ENCODE data around the gene RAB3A.

Gene RAB3A

DNA sequence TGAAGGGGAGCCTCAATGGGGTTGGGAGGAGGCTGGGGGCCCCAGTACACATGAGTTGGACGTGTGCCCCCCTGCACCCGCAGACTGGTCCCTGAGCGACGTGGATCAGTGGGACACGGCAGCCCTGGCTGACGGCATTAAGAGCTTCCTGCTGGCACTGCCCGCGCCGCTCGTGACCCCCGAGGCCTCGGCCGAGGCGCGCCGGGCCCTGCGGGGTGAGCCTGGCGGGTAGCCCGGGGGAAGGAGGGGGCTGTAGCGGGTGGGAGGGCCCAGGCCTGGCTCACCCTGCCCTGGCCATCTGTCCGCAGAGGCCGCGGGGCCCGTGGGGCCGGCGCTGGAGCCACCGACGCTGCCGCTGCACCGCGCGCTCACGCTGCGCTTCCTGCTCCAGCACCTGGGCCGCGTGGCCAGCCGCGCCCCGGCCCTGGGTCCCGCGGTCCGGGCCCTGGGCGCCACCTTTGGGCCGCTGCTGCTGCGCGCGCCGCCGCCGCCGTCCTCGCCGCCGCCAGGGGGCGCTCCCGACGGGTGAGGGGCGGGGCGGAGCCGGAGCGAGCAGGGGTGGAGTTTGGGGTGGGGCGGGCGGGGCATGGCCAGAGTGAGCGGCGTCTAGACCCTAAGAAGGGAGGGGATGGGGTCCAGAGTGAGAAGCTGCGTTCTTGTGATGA is 42.7 kb downstream of the RAB3A start:
- Histone ChIP-seq H3K27ac (ENCODE audit: extremely low read depth, low read depth, low read length) (peak overlapping the region; percentile 28; the same call in 1 of the 2 replicates), H3K4me1 (ENCODE audit: control insufficient read depth, insufficient read depth, low read length) (peaks cover 12% of the 10 kb centered on the region), H3K36me3 (ENCODE audit: control insufficient read depth in 2 of 2, insufficient read depth in 1 of 2, low read length in 2 of 2) (peaks cover 21 to 50% of the 10 kb centered on the region in 2 experiments; a peak in 2 of 3 replicates), H3K9me3 (ENCODE audit: control insufficient read depth, insufficient read depth, low read depth, low read length) (no peaks in the 10 kb centered on the region), H3K4me3 (ENCODE audit: low read depth, low read length) (peak overlapping the region; percentile 17)
- TF ChIP-seq ZBTB8A (tag by site-specific recombination; IDR thresholded peaks at IDR 0.05): 0 out of 2 replicates have a peak, but pooled peaks have one; percentile 4
- TF ChIP-seq ZNF596 (tag by site-specific recombination; IDR thresholded peaks at IDR 0.05): 0 out of 2 replicates have a peak, but pooled peaks have one; percentile 23
- TF ChIP-seq ZNF341 (tag by site-specific recombination; IDR thresholded peaks at IDR 0.05; ENCODE audit: low read depth): 0 out of 2 replicates have a peak, but pooled peaks have one; percentile 3
- TF ChIP-seq, protein P1, sequence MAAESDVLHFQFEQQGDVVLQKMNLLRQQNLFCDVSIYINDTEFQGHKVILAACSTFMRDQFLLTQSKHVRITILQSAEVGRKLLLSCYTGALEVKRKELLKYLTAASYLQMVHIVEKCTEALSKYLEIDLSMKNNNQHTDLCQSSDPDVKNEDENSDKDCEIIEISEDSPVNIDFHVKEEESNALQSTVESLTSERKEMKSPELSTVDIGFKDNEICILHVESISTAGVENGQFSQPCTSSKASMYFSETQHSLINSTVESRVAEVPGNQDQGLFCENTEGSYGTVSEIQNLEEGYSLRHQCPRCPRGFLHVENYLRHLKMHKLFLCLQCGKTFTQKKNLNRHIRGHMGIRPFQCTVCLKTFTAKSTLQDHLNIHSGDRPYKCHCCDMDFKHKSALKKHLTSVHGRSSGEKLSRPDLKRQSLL (tag by site-specific recombination; IDR thresholded peaks at IDR 0.05): peak; percentile 57; the same call in 1 of the 2 replicates
- TF ChIP-seq SP3 (tag by site-specific recombination; IDR thresholded peaks at IDR 0.05): 0 out of 2 replicates have a peak, but pooled peaks have one; percentile 29
- TF ChIP-seq KLF8 (tag by site-specific recombination; IDR thresholded peaks at IDR 0.05): peak; percentile 73; the same call in 1 of the 2 replicates
- 0 out of 2 replicates have a peak, but pooled peaks have one; percentile 35 for TF ChIP-seq ZNF335 (tag by site-specific recombination; conservative IDR thresholded peaks at IDR 0.05)
- peak; percentile 56; the same call in 1 of the 2 replicates for TF ChIP-seq ZBTB48 (tag by site-specific recombination; IDR thresholded peaks at IDR 0.05)
- TF ChIP-seq ZNF23 (tag by site-specific recombination; IDR thresholded peaks at IDR 0.05; ENCODE audit: borderline replicate concordance): no peak
- TF ChIP-seq ZIC2 (tag by site-specific recombination; IDR thresholded peaks at IDR 0.05): peak; percentile 72
- TF ChIP-seq GFI1B (tag by site-specific recombination; IDR thresholded peaks at IDR 0.05): no peak
- TF ChIP-seq ZNF558 (tag by site-specific recombination; IDR thresholded peaks at IDR 0.05): no peak
- TF ChIP-seq, protein P2, sequence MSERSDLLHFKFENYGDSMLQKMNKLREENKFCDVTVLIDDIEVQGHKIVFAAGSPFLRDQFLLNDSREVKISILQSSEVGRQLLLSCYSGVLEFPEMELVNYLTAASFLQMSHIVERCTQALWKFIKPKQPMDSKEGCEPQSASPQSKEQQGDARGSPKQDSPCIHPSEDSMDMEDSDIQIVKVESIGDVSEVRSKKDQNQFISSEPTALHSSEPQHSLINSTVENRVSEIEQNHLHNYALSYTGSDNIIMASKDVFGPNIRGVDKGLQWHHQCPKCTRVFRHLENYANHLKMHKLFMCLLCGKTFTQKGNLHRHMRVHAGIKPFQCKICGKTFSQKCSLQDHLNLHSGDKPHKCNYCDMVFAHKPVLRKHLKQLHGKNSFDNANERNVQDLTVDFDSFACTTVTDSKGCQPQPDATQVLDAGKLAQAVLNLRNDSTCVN (tag by site-specific recombination; optimal IDR thresholded peaks at IDR 0.05): peak; percentile 59
- TF ChIP-seq ZBTB20 (tag by site-specific recombination; IDR thresholded peaks at IDR 0.05): 0 out of 2 replicates have a peak, but pooled peaks have one; percentile 27
- TF ChIP-seq ZNF48 (tag by site-specific recombination; IDR thresholded peaks at IDR 0.05): no peak
- 0 out of 2 replicates have a peak, but pooled peaks have one; percentile 48 for TF ChIP-seq ZNF660 (tag by site-specific recombination; IDR thresholded peaks at IDR 0.05)
- TF ChIP-seq KLF1 (tag by site-specific recombination; IDR thresholded peaks at IDR 0.05): 0 out of 2 replicates have a peak, but pooled peaks have one; percentile 14
- ChIA-PET CTCF (interaction anchor here (0.6 to 2.7 kb wide), 25 partner anchors 8 to 1024 kb away, joined by 3 to 14 read pairs (median 4); partner anchors contain the start of genes IL12RB1 and PIK3R2), POLR2A (interaction anchor here (1.2 kb wide), 1 partner anchor 32 kb away, joined by 3 read pairs; the partner anchor contains the start of gene MPV17L2)

- CTCF ChIA-PET: interaction anchor here (0.6 to 2.7 kb wide), 18 partner anchors 8 to 119 kb away, joined by 3 to 14 read pairs (median 4); partner anchors contain the start of genes IL12RB1 and PIK3R2
- Histone ChIP-seq H3K4me3 (ENCODE audit: low read depth, low read length) (no peak overlapping the region), H3K36me3 (ENCODE audit: control insufficient read depth in 2 of 2, insufficient read depth in 1 of 2, low read length in 2 of 2) (peaks cover 20 to 50% of the 10 kb centered on the region in 2 experiments; a peak in 2 of 3 replicates), H3K27ac (ENCODE audit: extremely low read depth, low read depth, low read length) (peak overlapping the region; percentile 28; the same call in 1 of the 2 replicates), H3K9me3 (ENCODE audit: control insufficient read depth, insufficient read depth, low read depth, low read length) (no peaks in the 10 kb centered on the region), H3K4me1 (ENCODE audit: control insufficient read depth, insufficient read depth, low read length) (peaks cover 12% of the 10 kb centered on the region)
- TF ChIP-seq ZNF777 (tag by site-specific recombination; IDR thresholded peaks at IDR 0.05; ENCODE audit: borderline replicate concordance): no peak
- TF ChIP-seq, protein P3, sequence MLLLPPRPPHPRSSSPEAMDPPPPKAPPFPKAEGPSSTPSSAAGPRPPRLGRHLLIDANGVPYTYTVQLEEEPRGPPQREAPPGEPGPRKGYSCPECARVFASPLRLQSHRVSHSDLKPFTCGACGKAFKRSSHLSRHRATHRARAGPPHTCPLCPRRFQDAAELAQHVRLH (tag by site-specific recombination; IDR thresholded peaks at IDR 0.05): peak; percentile 91
- TF ChIP-seq ZNF214 (tag by site-specific recombination; IDR thresholded peaks at IDR 0.05; ENCODE audit: borderline replicate concordance): no peak
- TF ChIP-seq OVOL3 (tag by site-specific recombination; IDR thresholded peaks at IDR 0.05): no peak
- TF ChIP-seq ZNF354C (tag by site-specific recombination; IDR thresholded peaks at IDR 0.05; ENCODE audit: borderline replicate concordance, low read depth): no peak
- TF ChIP-seq REST (tag by site-specific recombination; IDR thresholded peaks at IDR 0.05): peak; percentile 66; the same call in 1 of the 2 replicates
- no peak for TF ChIP-seq ZNF560 (tag by site-specific recombination; IDR thresholded peaks at IDR 0.05; ENCODE audit: borderline replicate concordance)
- peak; percentile 82 for TF ChIP-seq ZNF341 (tag by site-specific recombination; IDR thresholded peaks at IDR 0.05; ENCODE audit: low read depth)
- 0 out of 2 replicates have a peak, but pooled peaks have one; percentile 26 for TF ChIP-seq GLIS2 (tag by site-specific recombination; IDR thresholded peaks at IDR 0.05)
- TF ChIP-seq SP7 (tag by site-specific recombination; IDR thresholded peaks at IDR 0.05): no peak
- POLR2A ChIA-PET: interaction anchor here (1.2 kb wide), 1 partner anchor 32 kb away, joined by 3 read pairs; the partner anchor contains the start of gene MPV17L2
Measured at GRCh38 chr19:18160493-18160970, 43.3 kb downstream of the RAB3A start.

Data from HEK293 (cell line).